HEK293 (cell line): ENCODE data around the gene RPRML.

Experiments used
- CTCF ChIP-seq: fragments of 450-650 bp; formaldehyde crosslinking; IDR thresholded peaks from 2 replicates; pipeline ENCODE4 v1.5.1; 2016; ENCODE audit warnings: missing biosample characterization, missing genetic modification characterization
- ELK4 ChIP-seq: IDR thresholded peaks from 2 replicates; pipeline ENCODE4 v1.6.1; 2011; ENCODE audit warnings: mild to moderate bottlenecking, low read depth, low read length, borderline replicate concordance
- PATZ1 ChIP-seq: fragments of 450-650 bp; formaldehyde crosslinking; IDR thresholded peaks from 2 replicates; pipeline ENCODE4 v1.5.1; 2016; ENCODE audit warnings: missing biosample characterization, missing genetic modification characterization
- ZNF501 ChIP-seq: fragments of 450-650 bp; formaldehyde crosslinking; IDR thresholded peaks from 2 replicates; pipeline ENCODE4 v1.5.1; 2016; ENCODE audit warnings: missing biosample characterization, missing genetic modification characterization
- ZSCAN30 ChIP-seq: fragments of 450-650 bp; IDR thresholded peaks from 2 replicates; pipeline ENCODE4 v1.5.1; 2018; ENCODE audit warnings: missing biosample characterization, mild to moderate bottlenecking, missing genetic modification characterization, moderate library complexity
- TF ChIP-seq, protein P1 (sequence below): fragments of 450-650 bp; formaldehyde crosslinking; IDR thresholded peaks from 2 replicates; pipeline ENCODE4 v1.5.1; 2016; ENCODE audit warnings: missing biosample characterization, missing genetic modification characterization

- TF ChIP-seq ZSCAN30 (no peak), ZNF501 (tag by site-specific recombination) (no peak), CTCF (tag by site-specific recombination) (no peak), PATZ1 (no peak), ELK4 (no peak)
- TF ChIP-seq, protein P1, sequence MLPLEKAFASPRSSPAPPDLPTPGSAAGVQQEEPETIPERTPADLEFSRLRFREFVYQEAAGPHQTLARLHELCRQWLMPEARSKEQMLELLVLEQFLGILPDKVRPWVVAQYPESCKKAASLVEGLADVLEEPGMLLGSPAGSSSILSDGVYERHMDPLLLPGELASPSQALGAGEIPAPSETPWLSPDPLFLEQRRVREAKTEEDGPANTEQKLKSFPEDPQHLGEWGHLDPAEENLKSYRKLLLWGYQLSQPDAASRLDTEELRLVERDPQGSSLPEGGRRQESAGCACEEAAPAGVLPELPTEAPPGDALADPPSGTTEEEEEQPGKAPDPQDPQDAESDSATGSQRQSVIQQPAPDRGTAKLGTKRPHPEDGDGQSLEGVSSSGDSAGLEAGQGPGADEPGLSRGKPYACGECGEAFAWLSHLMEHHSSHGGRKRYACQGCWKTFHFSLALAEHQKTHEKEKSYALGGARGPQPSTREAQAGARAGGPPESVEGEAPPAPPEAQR (tag by site-specific recombination) = no peak
Measured at GRCh38 chr17:46929413-46929812, 49.6 kb downstream of the RPRML start.
